Retina (tissue), 1 donor: ENCODE results near the gene FDX2.
A peak's percentile ranks its signal among the peaks of the same experiment; 100 is the strongest.
"Not testable (repeated sequence)": the region's sequence is repeated elsewhere in the genome, so short reads cannot be mapped to it uniquely, and the experiment has no call there.

ENCODE experiments used
- DNase-seq: peaks from one replicate; pipeline ENCODE4 v3.0.0-alpha.2; 2016

Gene FDX2

GRCh38 chr19:10283301-10284064, 32.3 kb downstream of the FDX2 start:
- no peak for DNase-seq

DNA sequence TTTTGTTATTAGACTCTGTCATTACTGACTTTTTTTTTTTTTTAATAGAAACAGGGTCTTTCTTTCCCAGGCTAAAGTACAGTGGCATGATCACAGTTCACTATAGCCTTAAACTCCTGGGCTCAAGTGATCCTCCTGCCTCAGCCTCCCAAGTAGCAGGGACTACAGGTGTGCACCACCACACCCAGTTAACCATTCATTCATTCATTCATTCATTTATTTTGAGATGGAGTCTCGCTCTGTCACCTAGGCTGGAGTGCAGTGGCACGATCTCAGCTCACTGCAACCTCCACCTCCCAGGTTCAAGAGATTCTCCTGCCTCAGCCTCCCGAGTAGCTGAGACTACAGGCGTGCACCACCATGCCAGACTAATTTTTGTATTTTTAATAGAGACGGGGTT, 33.8 kb downstream of the FDX2 start:
- DNase-seq: not testable (repeated sequence)

- DNase-seq: no peak
These were observed 35.9 kb downstream of the FDX2 start for GRCh38 chr19:10279737-10280442.

GRCh38 chr19:10278935-10279334, 36.9 kb downstream of the FDX2 start:
- no peak for DNase-seq

DNA sequence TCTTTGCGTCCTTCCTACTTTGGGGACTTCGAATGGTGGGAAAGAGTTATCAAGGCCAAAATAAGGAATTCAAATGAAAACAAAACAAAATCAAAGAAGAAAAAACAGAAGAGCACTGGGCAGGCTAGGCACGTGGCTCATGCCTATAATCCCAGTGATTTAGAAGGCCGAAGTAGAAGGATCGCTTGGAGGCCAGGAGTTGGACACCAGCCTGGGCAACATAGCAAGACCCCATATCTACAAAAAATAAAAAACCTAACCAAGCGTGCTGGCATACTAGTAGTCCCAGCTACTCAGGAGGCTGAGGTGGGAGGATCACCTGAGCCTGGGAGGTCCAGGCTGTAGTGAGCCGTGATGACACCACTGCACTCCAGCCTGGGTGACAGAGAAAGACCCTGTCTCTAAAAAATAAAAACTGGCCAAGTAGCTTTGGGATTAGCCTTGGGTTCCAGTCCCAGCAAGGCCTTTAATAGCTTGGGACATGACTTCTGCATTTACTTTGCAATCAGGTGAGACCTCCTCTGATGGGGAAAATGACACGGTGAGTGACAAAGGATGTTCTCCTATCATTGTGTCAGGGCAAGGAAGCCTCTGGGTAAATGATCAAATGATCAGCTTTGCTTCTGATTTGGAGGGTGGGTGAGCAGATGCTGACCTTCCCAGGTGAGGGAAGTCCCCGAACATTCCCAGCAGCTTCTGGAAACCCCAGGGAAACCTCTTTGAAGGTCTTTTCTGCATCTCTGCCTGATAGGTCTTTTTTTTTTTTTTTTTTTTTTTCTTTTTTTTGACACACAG, 37.8 kb downstream of the FDX2 start:
- DNase-seq: no peak

GRCh38 chr19:10274589-10274988, 41.2 kb downstream of the FDX2 start:
- DNase-seq: no peak

DNA sequence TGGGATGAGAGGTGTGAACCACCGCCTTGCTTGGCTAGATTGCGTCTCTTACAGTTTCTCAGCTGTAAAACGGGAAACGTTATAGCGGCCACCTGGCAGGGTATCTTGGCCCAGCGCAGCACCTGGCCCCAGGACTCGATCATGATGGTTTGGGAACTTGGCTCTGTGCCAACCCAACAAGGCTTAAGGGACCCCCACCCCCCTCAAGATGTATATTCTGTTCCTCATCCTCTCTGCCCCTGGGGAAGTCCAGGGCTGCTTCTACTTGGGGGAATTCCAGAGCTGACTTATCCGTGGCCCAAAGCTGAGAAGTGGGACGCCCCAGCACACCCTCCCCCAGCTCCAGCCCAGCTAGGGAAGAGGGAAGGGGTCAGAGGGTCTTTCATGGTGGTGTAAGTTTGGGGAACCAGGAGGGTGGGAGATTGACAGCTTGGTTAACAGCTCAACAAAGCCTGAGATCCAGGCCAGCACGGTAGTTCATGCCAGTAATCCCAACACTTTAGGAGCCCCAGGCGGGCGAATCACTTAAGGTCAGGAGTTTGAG, 44.2 kb downstream of the FDX2 start:
- peak; percentile 13 for DNase-seq

- peak; percentile 38 for DNase-seq
These were observed 45.0 kb downstream of the FDX2 start, which contains the start of gene ICAM1 for GRCh38 chr19:10270616-10271394. ICAM1 (plus strand) TSS chr19:10271120; CDS start chr19:10271160, 40 bp downstream.

DNA sequence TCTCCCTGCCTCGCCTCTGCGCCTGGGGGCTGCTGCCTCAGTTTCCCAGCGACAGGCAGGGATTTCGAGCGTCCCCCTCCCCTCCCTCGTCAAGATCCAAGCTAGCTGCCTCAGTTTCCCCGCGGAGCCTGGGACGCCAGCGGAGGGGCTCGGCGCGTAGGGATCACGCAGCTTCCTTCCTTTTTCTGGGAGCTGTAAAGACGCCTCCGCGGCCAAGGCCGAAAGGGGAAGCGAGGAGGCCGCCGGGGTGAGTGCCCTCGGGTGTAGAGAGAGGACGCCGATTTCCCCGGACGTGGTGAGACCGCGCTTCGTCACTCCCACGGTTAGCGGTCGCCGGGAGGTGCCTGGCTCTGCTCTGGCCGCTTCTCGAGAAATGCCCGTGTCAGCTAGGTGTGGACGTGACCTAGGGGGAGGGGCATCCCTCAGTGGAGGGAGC, 45.6 kb downstream of the FDX2 start:
- DNase-seq: no peak

DNA sequence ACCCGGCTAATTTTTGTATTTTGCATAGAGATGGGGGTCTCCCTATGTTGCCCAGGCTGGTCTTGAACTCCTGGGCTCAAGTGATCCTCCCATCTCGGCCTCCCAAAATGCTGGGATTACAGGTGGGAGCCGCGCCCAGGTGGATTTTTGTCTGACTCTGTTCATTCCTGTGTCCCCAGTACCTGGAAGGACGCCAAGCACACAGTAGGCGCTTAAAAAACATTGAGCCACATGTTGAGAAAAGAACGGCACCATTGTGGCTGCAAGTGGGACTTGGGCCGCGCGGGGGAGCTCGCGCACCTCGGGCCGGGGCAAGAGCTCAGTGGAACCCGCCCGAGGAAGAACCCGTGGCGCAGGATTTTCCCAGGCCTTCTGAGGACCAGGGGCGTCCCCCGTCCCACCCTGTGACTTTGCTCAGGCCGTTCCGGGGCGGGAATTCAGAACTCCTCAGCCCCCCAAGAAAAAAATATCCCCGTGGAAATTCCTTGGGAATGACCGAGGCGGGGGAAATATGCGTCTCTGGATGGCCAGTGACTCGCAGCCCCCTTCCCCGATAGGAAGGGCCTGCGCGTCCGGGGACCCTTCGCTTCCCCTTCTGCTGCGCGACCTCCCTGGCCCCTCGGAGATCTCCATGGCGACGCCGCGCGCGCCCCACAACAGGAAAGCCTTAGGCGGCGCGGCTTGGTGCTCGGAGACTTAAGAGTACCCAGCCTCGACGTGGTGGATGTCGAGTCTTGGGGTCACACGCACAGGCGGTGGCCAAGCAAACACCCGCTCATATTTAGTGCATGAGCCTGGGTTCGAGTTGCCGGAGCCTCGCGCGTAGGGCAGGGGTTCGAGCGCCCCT, 46.3 kb downstream of the FDX2 start:
- DNase-seq: peak; percentile 86

GRCh38 chr19:10268071-10268470, 47.7 kb downstream of the FDX2 start:
- no peak for DNase-seq

DNA sequence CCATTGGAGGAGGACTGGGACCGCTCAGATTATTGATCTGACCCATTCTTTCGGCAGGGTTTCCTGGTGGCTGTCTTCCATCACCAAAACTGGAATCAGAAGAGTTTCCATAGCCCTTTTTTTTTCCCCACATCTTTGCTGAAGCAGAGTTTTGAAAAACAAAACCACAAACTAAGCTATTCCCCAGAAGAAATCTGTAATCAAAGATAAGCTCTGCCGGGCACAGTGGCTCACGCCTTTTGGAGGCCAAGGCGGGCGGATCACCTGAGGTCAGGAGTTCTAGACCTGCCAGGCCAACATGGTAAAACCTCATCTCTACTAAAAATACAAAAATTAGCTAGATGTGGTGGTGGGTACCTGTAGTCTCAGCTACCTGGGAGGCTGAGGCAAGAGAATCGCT, 49.1 kb downstream of the FDX2 start:
- DNase-seq: no peak

- DNase-seq: no peak
These were observed 53.0 kb downstream of the FDX2 start for GRCh38 chr19:10262771-10263170.

- no peak for DNase-seq
These were observed 55.7 kb downstream of the FDX2 start for GRCh38 chr19:10260141-10260584.
